DND-41 (cell line): Measurements from ENCODE around the gene CEP164.

Experiments
- ATAC-seq: fragments of 200-7000 bp; cut with Tn5 transposase; 3 replicates; pipeline ENCODE4 v1.9.1; 2021; ENCODE audit warnings: low read depth; ENCODE audit not compliant: insufficient read depth
- DNase-seq: peaks from one replicate; pipeline ENCODE4 v3.0.0-alpha.2; 2020
- H2AFZ ChIP-seq: 2 replicates; pipeline ENCODE4 v1.6.0; 2012; ENCODE audit warnings: low read depth, low read length
- H3K27ac ChIP-seq: 2 replicates; pipeline ENCODE4 v1.5.1; 2012; ENCODE audit warnings: low read length, inconsistent platforms
- H3K27me3 ChIP-seq: fragments of 200-600 bp; sonication (generic); 2 replicates; pipeline ENCODE4 v1.6.0; 2012; ENCODE audit warnings: low read length, mild to moderate bottlenecking, inconsistent platforms; ENCODE audit not compliant: insufficient read depth, poor library complexity
- H3K36me3 ChIP-seq: 2 replicates; pipeline ENCODE4 v1.5.1; 2012; ENCODE audit warnings: low read length, inconsistent platforms; ENCODE audit not compliant: insufficient read depth
- H3K4me1 ChIP-seq: 2 replicates; pipeline ENCODE4 v1.5.1; 2012; ENCODE audit warnings: mild to moderate bottlenecking, low read length; ENCODE audit not compliant: insufficient read depth
- H3K4me2 ChIP-seq: 2 replicates; pipeline ENCODE4 v1.6.0; 2012; ENCODE audit warnings: mild to moderate bottlenecking, moderate library complexity, low read length, inconsistent platforms; ENCODE audit not compliant: insufficient read depth
- H3K4me3 ChIP-seq, 2 experiments: fragments of 200-600 bp in 1 of 2; shearing (Covaris generic) in 1 of 2; 2 replicates each; pipeline ENCODE4 v1.5.1; 2012 to 2016; ENCODE audit warnings: inconsistent platforms in 2 of 2, low read length in 2 of 2, mild to moderate bottlenecking in 2 of 2, low read depth in 1 of 2, moderate library complexity in 1 of 2
- H3K79me2 ChIP-seq: 2 replicates; pipeline ENCODE4 v1.6.0; 2012; ENCODE audit warnings: low read length, inconsistent platforms; ENCODE audit not compliant: insufficient read depth
- H3K9ac ChIP-seq: 2 replicates; pipeline ENCODE4 v1.6.0; 2012; ENCODE audit warnings: low read depth, mild to moderate bottlenecking, inconsistent platforms, low read length, moderate library complexity
- H3K9me3 ChIP-seq: 2 replicates; pipeline ENCODE4 v1.5.1; 2012; ENCODE audit warnings: low read length, moderate library complexity, mild to moderate bottlenecking, inconsistent platforms; ENCODE audit not compliant: insufficient read depth, severe bottlenecking
- H4K20me1 ChIP-seq: 2 replicates; pipeline ENCODE4 v1.6.0; 2012; ENCODE audit warnings: low read length; ENCODE audit not compliant: insufficient read depth
- EZH2 ChIP-seq: IDR thresholded peaks from 3 replicates; pipeline ENCODE4 v1.6.1; 2012; ENCODE audit warnings: borderline replicate concordance, low read depth, mild to moderate bottlenecking, moderate library complexity, low read length, inconsistent platforms; ENCODE audit not compliant: severe bottlenecking
- TF ChIP-seq, protein P1 (sequence below): IDR thresholded peaks from 2 replicates; pipeline ENCODE4 v1.5.1; 2012; ENCODE audit warnings: borderline replicate concordance, low read length, moderate library complexity, mild to moderate bottlenecking; ENCODE audit not compliant: poor library complexity, severe bottlenecking; ENCODE audit errors: extremely low read depth

CEP164 gene

DNA sequence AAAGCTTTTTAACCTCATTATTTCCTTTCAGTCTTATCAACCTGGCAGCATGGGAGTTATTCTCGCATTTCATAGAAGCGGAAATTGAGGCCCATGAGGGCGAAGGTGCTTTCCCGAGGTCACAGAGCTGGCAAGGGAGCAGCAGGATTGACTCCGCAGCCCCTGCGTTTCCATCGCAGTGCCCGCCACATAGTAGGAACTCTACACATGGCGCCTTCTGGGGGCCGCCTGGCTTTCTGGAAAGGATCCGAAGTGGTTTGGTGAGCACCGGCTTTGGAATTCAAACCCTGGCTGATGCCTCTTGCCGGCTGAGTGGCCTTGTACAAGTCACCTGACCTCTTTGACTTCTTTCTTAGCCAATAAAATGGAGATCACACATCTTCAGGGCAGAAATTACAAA is 93.4 kb downstream of the CEP164 start:
- ATAC-seq (no peak), DNase-seq (no peak)
- Histone ChIP-seq H3K79me2 (no peaks in the 10 kb centered on the region), H2AFZ (no peak overlapping the region), H3K4me3 (no peak overlapping the region), H3K9me3 (no peaks in the 10 kb centered on the region), H3K27ac (no peak overlapping the region), H3K9ac (no peak overlapping the region), H4K20me1 (no peaks in the 10 kb centered on the region), H3K4me1 (no peaks in the 10 kb centered on the region), H3K4me2 (no peak overlapping the region), H3K27me3 (no peaks in the 10 kb centered on the region), H3K36me3 (no peaks in the 10 kb centered on the region)
- no peak for TF ChIP-seq EZH2
- TF ChIP-seq, protein P1, sequence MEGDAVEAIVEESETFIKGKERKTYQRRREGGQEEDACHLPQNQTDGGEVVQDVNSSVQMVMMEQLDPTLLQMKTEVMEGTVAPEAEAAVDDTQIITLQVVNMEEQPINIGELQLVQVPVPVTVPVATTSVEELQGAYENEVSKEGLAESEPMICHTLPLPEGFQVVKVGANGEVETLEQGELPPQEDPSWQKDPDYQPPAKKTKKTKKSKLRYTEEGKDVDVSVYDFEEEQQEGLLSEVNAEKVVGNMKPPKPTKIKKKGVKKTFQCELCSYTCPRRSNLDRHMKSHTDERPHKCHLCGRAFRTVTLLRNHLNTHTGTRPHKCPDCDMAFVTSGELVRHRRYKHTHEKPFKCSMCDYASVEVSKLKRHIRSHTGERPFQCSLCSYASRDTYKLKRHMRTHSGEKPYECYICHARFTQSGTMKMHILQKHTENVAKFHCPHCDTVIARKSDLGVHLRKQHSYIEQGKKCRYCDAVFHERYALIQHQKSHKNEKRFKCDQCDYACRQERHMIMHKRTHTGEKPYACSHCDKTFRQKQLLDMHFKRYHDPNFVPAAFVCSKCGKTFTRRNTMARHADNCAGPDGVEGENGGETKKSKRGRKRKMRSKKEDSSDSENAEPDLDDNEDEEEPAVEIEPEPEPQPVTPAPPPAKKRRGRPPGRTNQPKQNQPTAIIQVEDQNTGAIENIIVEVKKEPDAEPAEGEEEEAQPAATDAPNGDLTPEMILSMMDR: no peak

DNA sequence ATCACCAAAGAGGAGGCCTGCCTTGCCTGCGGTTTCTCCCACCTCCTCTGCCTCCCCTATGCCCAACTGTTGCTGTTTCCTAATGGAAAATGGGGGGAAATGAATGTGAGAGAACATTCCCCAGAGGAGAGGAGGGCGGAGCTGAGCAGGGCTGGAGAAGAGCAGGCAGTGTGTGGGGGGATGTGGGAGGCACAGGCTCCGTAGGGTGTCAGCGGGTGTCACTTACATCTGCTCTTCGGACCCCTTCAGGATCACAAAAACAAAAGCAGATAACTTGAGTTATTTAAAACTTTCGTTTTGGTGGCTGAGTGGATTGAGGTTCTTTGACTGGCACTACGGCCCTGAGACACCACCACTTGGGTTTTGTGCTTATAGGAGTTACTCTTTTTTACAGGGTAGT is 93.8 kb downstream of the CEP164 start:
- Histone ChIP-seq H3K27me3 (no peaks in the 10 kb centered on the region), H3K4me2 (no peak overlapping the region), H3K4me1 (no peaks in the 10 kb centered on the region), H2AFZ (no peak overlapping the region), H3K27ac (no peak overlapping the region), H3K9me3 (no peaks in the 10 kb centered on the region), H3K4me3 (no peak overlapping the region), H3K9ac (no peak overlapping the region), H3K79me2 (no peaks in the 10 kb centered on the region), H3K36me3 (no peaks in the 10 kb centered on the region), H4K20me1 (no peaks in the 10 kb centered on the region)
- no peak for ATAC-seq
- TF ChIP-seq, protein P1: no peak
- TF ChIP-seq EZH2: no peak
- no peak for DNase-seq

DNA sequence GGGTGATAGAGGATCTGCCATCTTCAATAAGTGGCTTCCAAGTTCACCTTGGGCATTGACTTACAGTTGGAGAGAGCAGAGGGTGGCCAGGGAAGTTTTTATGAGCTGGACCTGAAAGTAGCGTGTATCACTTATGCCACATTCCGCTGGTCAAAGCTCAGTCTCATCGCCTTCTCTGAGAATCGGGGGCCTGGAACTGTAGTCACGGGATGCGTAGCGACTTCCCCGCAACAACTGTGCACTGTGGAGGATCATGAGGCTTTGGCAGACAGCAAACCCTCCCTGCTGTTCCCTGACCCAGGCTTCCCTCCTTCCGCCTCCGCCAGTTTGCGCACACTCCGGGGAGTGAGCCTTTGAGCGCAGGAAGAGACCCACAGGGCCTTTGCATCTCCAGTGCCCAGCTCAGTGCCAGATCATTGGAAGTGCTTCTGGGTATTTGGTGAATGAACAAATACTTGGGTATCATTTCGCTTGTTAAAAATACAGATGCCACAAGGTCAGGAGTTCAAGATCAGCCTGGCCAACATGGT is 95.5 kb downstream of the CEP164 start:
- Histone ChIP-seq H3K27ac (no peak overlapping the region), H3K79me2 (no peaks in the 10 kb centered on the region), H3K4me1 (no peaks in the 10 kb centered on the region), H3K36me3 (no peaks in the 10 kb centered on the region), H3K4me3 (no peak overlapping the region), H4K20me1 (peaks cover 2% of the 10 kb centered on the region; the same call in 1 of the 2 replicates), H3K4me2 (no peak overlapping the region), H3K9ac (no peak overlapping the region), H2AFZ (no peak overlapping the region), H3K9me3 (no peaks in the 10 kb centered on the region), H3K27me3 (no peaks in the 10 kb centered on the region)
- ATAC-seq: no peak
- DNase-seq: no peak
- TF ChIP-seq, protein P1: no peak
- TF ChIP-seq EZH2: no peak

DNA sequence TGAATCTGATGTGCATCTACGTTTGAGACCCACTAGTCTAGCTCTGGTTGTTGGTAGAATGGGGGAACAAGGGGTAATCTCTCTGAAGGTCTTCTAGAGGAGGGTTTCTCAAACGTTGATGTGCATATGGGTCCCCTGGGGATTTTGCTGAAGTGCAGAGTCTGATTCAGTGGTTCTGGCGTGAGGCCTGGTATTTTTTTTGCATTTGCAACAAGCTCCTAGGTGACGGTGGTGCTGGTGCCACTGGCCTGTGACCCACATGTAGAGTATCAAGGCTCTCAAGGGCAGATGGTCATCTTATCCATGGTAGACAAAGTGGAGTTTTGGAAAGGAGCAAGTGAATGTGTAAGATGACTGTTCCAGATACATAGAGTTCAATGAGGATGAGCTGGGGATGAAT is 97.1 kb downstream of the CEP164 start:
- Histone ChIP-seq H3K4me1 (no peaks in the 10 kb centered on the region), H3K4me2 (no peak overlapping the region), H4K20me1 (peaks cover 2% of the 10 kb centered on the region; the same call in 1 of the 2 replicates), H3K4me3 (no peak overlapping the region), H3K27me3 (no peaks in the 10 kb centered on the region), H3K27ac (no peak overlapping the region), H3K36me3 (no peaks in the 10 kb centered on the region), H3K9ac (no peak overlapping the region), H2AFZ (no peak overlapping the region), H3K79me2 (no peaks in the 10 kb centered on the region), H3K9me3 (no peaks in the 10 kb centered on the region)
- DNase-seq: no peak
- TF ChIP-seq EZH2: no peak
- TF ChIP-seq, protein P1: no peak
- no peak for ATAC-seq
